Endothelial cell of umbilical vein (primary cell): ENCODE data around the gene UBE2D3. TPM values are rescaled to one million over a fixed set of nuclear protein-coding genes. Genes with fewer than 3 reads are reported as not detected.

Source experiments
- BruUV-seq: library from RNA; stranded (reverse); fragments of 400-500 nt; replicated peaks from 2 replicates; lab custom pipeline; 2021; lab: Mats Ljungman, UMichigan
- CTCF ChIA-PET: fragments of 300-600, 350-600 bp; sonication (Branson Sonifier 250); formaldehyde crosslinking; loops from one replicate; lab custom pipeline; 2021; ENCODE audit warnings: antibody characterized with exemption, inconsistent platforms; lab: Charles Lee
- POLR2A ChIA-PET: fragments of 300-600, 350-600 bp; sonication (Branson Sonifier 250); formaldehyde crosslinking; loops from one replicate; lab custom pipeline; 2021; ENCODE audit warnings: antibody characterized with exemption, inconsistent platforms; lab: Charles Lee
- DNase-seq: peaks from one replicate; pipeline ENCODE4 v3.0.0-alpha.2; 2011; ENCODE audit warnings: low read depth, low spot score
- FAIRE-seq: peaks from 2 replicates; lab custom pipeline; 2011; peaks lifted over from hg19 to GRCh38; lab: Jason Lieb, UNC
- H2AFZ ChIP-seq: 2 replicates; pipeline ENCODE4 v1.6.0; 2012; ENCODE audit warnings: low read depth, low read length, control low read depth, inconsistent platforms
- H3K27ac ChIP-seq: 2 replicates; pipeline ENCODE4 v1.5.1; 2011; ENCODE audit warnings: low read depth, mild to moderate bottlenecking, control low read depth, low read length, moderate library complexity; ENCODE audit not compliant: insufficient read depth
- H3K27me3 ChIP-seq, 2 experiments: 2 replicates each; pipeline versions ENCODE4 v1.6.0 to v1.6.1; 2011; ENCODE audit warnings: low read length in 2 of 2, mixed read lengths in 1 of 2; ENCODE audit not compliant: control insufficient read depth in 2 of 2, insufficient read depth in 2 of 2
- H3K36me3 ChIP-seq, 2 experiments: 2 replicates in 1 of 2; 3 replicates in 1 of 2; pipeline ENCODE4 v1.5.1; 2011; ENCODE audit warnings: low read length in 2 of 2, mild to moderate bottlenecking in 1 of 2, moderate library complexity in 1 of 2; ENCODE audit not compliant: control insufficient read depth in 2 of 2, insufficient read depth in 2 of 2; ENCODE audit errors: extremely low read depth in 1 of 2
- H3K4me1 ChIP-seq: 3 replicates; pipeline ENCODE4 v1.5.1; 2011; ENCODE audit warnings: mild to moderate bottlenecking, low read length; ENCODE audit not compliant: control insufficient read depth, insufficient read depth; ENCODE audit errors: extremely low read depth
- H3K4me2 ChIP-seq: 2 replicates; pipeline ENCODE4 v1.6.1; 2011; ENCODE audit warnings: low read length, control low read depth, mixed read lengths; ENCODE audit not compliant: insufficient read depth
- H3K4me3 ChIP-seq, 3 experiments: fragments of 200-600 bp in 1 of 3; sonication (generic), shearing (Covaris generic) in 1 of 3; replicated peaks in 1 of 3; 2 replicates each; pipeline ENCODE4 v1.5.1; 2011 to 2016; ENCODE audit warnings: control low read depth in 3 of 3, low read length in 3 of 3, mild to moderate bottlenecking in 2 of 3, inconsistent platforms in 1 of 3, low read depth in 1 of 3, moderate library complexity in 1 of 3; ENCODE audit not compliant: insufficient read depth in 1 of 3
- H3K79me2 ChIP-seq: 2 replicates; pipeline ENCODE4 v1.6.0; 2012; ENCODE audit warnings: low read length, inconsistent platforms; ENCODE audit not compliant: control insufficient read depth, insufficient read depth
- H3K9ac ChIP-seq: replicated peaks from 2 replicates; pipeline ENCODE3; 2011; ENCODE audit warnings: low read length, control low read depth; ENCODE audit not compliant: insufficient read depth; ENCODE audit errors: extremely low read depth
- H3K9me1 ChIP-seq: replicated peaks from 3 replicates; pipeline ENCODE4 v1.6.0; 2011; ENCODE audit warnings: mild to moderate bottlenecking, low read length; ENCODE audit not compliant: control insufficient read depth, insufficient read depth; ENCODE audit errors: extremely low read depth
- H3K9me3 ChIP-seq: replicated peaks from 2 replicates; pipeline ENCODE4 v1.5.1; 2012; ENCODE audit warnings: low read length, inconsistent platforms; ENCODE audit not compliant: control insufficient read depth, insufficient read depth
- H4K20me1 ChIP-seq: replicated peaks from 2 replicates; pipeline ENCODE3; 2011; ENCODE audit warnings: mild to moderate bottlenecking, low read length; ENCODE audit not compliant: control insufficient read depth, insufficient read depth; ENCODE audit errors: extremely low read depth
- CTCF ChIP-seq, 2 donors: IDR thresholded peaks; 1 replicate in 1 of 2; 2 replicates in 1 of 2; pipeline ENCODE4 v1.5.1; 2011; ENCODE audit warnings: low read length in 2 of 2, mild to moderate bottlenecking in 2 of 2, moderate library complexity in 2 of 2, control low read depth in 1 of 2, inconsistent platforms in 1 of 2, low read depth in 1 of 2; ENCODE audit not compliant: insufficient read depth in 1 of 2; ENCODE audit errors: extremely low read depth in 1 of 2
- EZH2 ChIP-seq: IDR thresholded peaks from 2 replicates; pipeline ENCODE4 v1.6.1; 2012; ENCODE audit warnings: borderline replicate concordance, low read depth, mild to moderate bottlenecking, moderate library complexity, low read length, inconsistent platforms; ENCODE audit not compliant: severe bottlenecking
- FOS ChIP-seq: IDR thresholded peaks from 2 replicates; pipeline ENCODE4 v1.6.1; 2011; ENCODE audit warnings: mild to moderate bottlenecking, low read length, moderate library complexity, borderline replicate concordance; ENCODE audit not compliant: insufficient read depth
- GATA2 ChIP-seq: IDR thresholded peaks from 2 replicates; pipeline ENCODE4 v1.7.0; 2011; ENCODE audit warnings: low read depth, mild to moderate bottlenecking, moderate library complexity, mixed read lengths, low read length; ENCODE audit not compliant: insufficient read length, insufficient read depth
- JUN ChIP-seq: IDR thresholded peaks from 2 replicates; pipeline ENCODE4 v1.6.1; 2011; ENCODE audit warnings: borderline replicate concordance, low read depth; ENCODE audit not compliant: insufficient read length, insufficient read depth
- MAX ChIP-seq: IDR thresholded peaks from 2 replicates; pipeline ENCODE4 v1.6.1; 2011; ENCODE audit not compliant: insufficient read depth, insufficient read length
- MYC ChIP-seq: IDR thresholded peaks from one replicate; pipeline ENCODE4 v1.6.1; 2011; ENCODE audit warnings: mild to moderate bottlenecking, low read depth, low read length
- POLR2A ChIP-seq: IDR thresholded peaks from 2 replicates; pipeline ENCODE4 v1.6.1; 2012; ENCODE audit warnings: low read depth, mild to moderate bottlenecking, control low read depth, low read length
- POLR2AphosphoS5 ChIP-seq: IDR thresholded peaks from 2 replicates; pipeline ENCODE4 v1.6.1; 2012; ENCODE audit warnings: low read depth, mild to moderate bottlenecking, control low read depth, low read length, moderate library complexity; ENCODE audit not compliant: insufficient read depth
- dilution Hi-C: fragments of 300-500 bp; cut with MboI; formaldehyde crosslinking; loops from one replicate; pipeline ENCODE4 v1.15.0; 2019; ENCODE audit warnings: low sequenced_read_pairs; ENCODE audit not compliant: extremely low pct_ligation_motif_present
- intact Hi-C: fragments of 100-400 bp; cut with micrococcal nuclease; formaldehyde crosslinking; loops from one replicate; pipeline ENCODE4 v1.10.0; 2022
- polyA plus RNA-seq, 4 experiments: library from polyadenylated mRNA; depleted of rRNA in 3 of 4; stranded (reverse) in 3 of 4; unstranded in 1 of 4; fragments of >200 nt; gene quantifications; 2 replicates each; pipeline versions ENCODE4 v1.2.1 to v1.2.3, GENCODE V29; 2011 to 2012; ENCODE audit warnings: missing spikeins in 1 of 4
- total RNA-seq: library from RNA; stranded (reverse); gene quantifications from 2 replicates; pipeline ENCODE4 v1.2.3, GENCODE V29; 2021

UBE2D3 gene
- total and polyA plus RNA-seq, 2 donors (not counting 3 experiments of a cell fraction or from before 2014, with no cell fraction given) = 279 to 399 TPM

GRCh38 chr4:102850370-102850769 is 23.0 kb upstream of the UBE2D3 start:
- Histone ChIP-seq H3K4me3 (no peak overlapping the region), H3K79me2 (no peaks in the 10 kb centered on the region), H4K20me1 (no peaks in the 10 kb centered on the region), H3K27ac (no peak overlapping the region), H3K9ac (no peak overlapping the region), H3K4me2 (no peak overlapping the region), H3K9me3 (no peaks in the 10 kb centered on the region), H3K36me3 (no peaks in the 10 kb centered on the region), H2AFZ (no peak overlapping the region), H3K4me1 (no peaks in the 10 kb centered on the region), H3K27me3 (no peaks in the 10 kb centered on the region), H3K9me1 (no peaks in the 10 kb centered on the region)
- FAIRE-seq = no peak
- no TSS peak for BruUV-seq
- CTCF ChIA-PET = no interaction called here
- no peak for DNase-seq
- TF ChIP-seq POLR2A = no peak
- no peak for TF ChIP-seq MYC
- TF ChIP-seq EZH2 = no peak
- no peak for TF ChIP-seq POLR2AphosphoS5
- no peak for TF ChIP-seq MAX
- no peak for TF ChIP-seq FOS
- TF ChIP-seq JUN = no peak
- no peak for TF ChIP-seq GATA2
- no peak for TF ChIP-seq CTCF (IDR thresholded peaks at IDR 0.05; ENCODE audit: extremely low read depth in 1 of 2, insufficient read depth in 1 of 2, low read depth in 1 of 2, low read length in 2 of 2)
- POLR2A ChIA-PET = no interaction called here
- dilution Hi-C loops = no loop called here
- intact Hi-C loops = no loop called here
